Neural progenitor cell (in vitro differentiated cells): ENCODE data around the gene CAPZA1. TPM values are rescaled to one million over a fixed set of nuclear protein-coding genes. Genes with fewer than 3 reads are reported as not detected.

Experiments used
- DNase-seq: peaks from one replicate; pipeline ENCODE4 v3.0.0-alpha.2; 2016; ENCODE audit warnings: low spot score
- H2AFZ ChIP-seq: fragments of 200-600 bp; sonication (generic); replicated peaks from 2 replicates; pipeline ENCODE4 v1.6.1; 2016; ENCODE audit warnings: antibody characterized with exemption
- H3F3A ChIP-seq: fragments of 200-600 bp; sonication (generic); 2 replicates; pipeline ENCODE4 v1.6.1; 2016; ENCODE audit warnings: antibody characterized with exemption, low read depth
- H3K27ac ChIP-seq: fragments of 200-600 bp; sonication (generic); 2 replicates; pipeline ENCODE4 v1.5.1; 2016; ENCODE audit warnings: mild to moderate bottlenecking
- H3K27me3 ChIP-seq: fragments of 200-600 bp; sonication (generic); 2 replicates; pipeline ENCODE4 v1.6.1; 2016; ENCODE audit warnings: mild to moderate bottlenecking, moderate library complexity
- H3K36me3 ChIP-seq: fragments of 200-600 bp; sonication (generic); 2 replicates; pipeline ENCODE4 v1.5.1; 2016
- H3K4me1 ChIP-seq: fragments of 200-600 bp; sonication (generic); 2 replicates; pipeline ENCODE4 v1.6.1; 2016; ENCODE audit warnings: mixed run types
- H3K4me2 ChIP-seq: fragments of 200-600 bp; sonication (generic); 2 replicates; pipeline ENCODE4 v1.6.1; 2016
- H3K4me3 ChIP-seq: fragments of 200-600 bp; sonication (generic); 2 replicates; pipeline ENCODE4 v1.5.1; 2016
- H3K79me2 ChIP-seq: fragments of 200-600 bp; sonication (generic); 2 replicates; pipeline ENCODE4 v1.6.1; 2016; ENCODE audit warnings: low read depth
- H3K9ac ChIP-seq: fragments of 200-600 bp; sonication (generic); 2 replicates; pipeline ENCODE4 v1.6.1; 2016
- H3K9me3 ChIP-seq: fragments of 200-600 bp; sonication (generic); 2 replicates; pipeline ENCODE4 v1.5.1; 2016; ENCODE audit warnings: low read depth
- H4K20me1 ChIP-seq: fragments of 200-600 bp; sonication (generic); 2 replicates; pipeline ENCODE4 v1.6.1; 2016; ENCODE audit warnings: low read depth
- H3K27ac Mint-ChIP-seq: 3 replicates; pipeline ENCODE4 v1.8.0; 2021; ENCODE audit warnings: mixed read lengths
- H3K27me3 Mint-ChIP-seq: 2 replicates; pipeline ENCODE4 v1.8.0; 2022; ENCODE audit warnings: low read depth, mild to moderate bottlenecking, inconsistent platforms, moderate library complexity, mixed read lengths; ENCODE audit not compliant: insufficient read depth
- H3K36me3 Mint-ChIP-seq: 3 replicates; pipeline ENCODE4 v1.8.0; 2021; ENCODE audit warnings: mixed read lengths
- H3K4me1 Mint-ChIP-seq: 3 replicates; pipeline ENCODE4 v1.8.0; 2021; ENCODE audit warnings: mixed read lengths
- H3K4me3 Mint-ChIP-seq: 3 replicates; pipeline ENCODE4 v1.8.0; 2021; ENCODE audit warnings: mild to moderate bottlenecking, moderate library complexity, mixed read lengths
- H3K9me3 Mint-ChIP-seq: 3 replicates; pipeline ENCODE4 v1.8.0; 2020; ENCODE audit warnings: mixed read lengths
- EZH2 ChIP-seq: fragments of 200-600 bp; sonication (generic); IDR thresholded peaks from 2 replicates; pipeline ENCODE4 v1.6.1; 2017; ENCODE audit warnings: antibody characterized with exemption, mild to moderate bottlenecking, moderate library complexity
- EZH2phosphoT487 ChIP-seq: fragments of 200-600 bp; sonication (generic); IDR thresholded peaks from 2 replicates; pipeline ENCODE4 v1.6.1; 2017; ENCODE audit warnings: antibody characterized with exemption
- total RNA-seq: library from RNA; depleted of rRNA; stranded (reverse); fragments of >200 nt; gene quantifications from 2 replicates; pipeline ENCODE4 v1.2.3, GENCODE V29; 2015; ENCODE audit warnings: low replicate concordance
- TF ChIP-seq, protein P1 (sequence below): fragments of 200-600 bp; sonication (generic); IDR thresholded peaks from 2 replicates; pipeline ENCODE4 v1.5.1; 2017; ENCODE audit warnings: antibody characterized with exemption, mild to moderate bottlenecking

CAPZA1 gene
- total RNA-seq, 1 donor from 2014 or later, result 218 TPM

DNA sequence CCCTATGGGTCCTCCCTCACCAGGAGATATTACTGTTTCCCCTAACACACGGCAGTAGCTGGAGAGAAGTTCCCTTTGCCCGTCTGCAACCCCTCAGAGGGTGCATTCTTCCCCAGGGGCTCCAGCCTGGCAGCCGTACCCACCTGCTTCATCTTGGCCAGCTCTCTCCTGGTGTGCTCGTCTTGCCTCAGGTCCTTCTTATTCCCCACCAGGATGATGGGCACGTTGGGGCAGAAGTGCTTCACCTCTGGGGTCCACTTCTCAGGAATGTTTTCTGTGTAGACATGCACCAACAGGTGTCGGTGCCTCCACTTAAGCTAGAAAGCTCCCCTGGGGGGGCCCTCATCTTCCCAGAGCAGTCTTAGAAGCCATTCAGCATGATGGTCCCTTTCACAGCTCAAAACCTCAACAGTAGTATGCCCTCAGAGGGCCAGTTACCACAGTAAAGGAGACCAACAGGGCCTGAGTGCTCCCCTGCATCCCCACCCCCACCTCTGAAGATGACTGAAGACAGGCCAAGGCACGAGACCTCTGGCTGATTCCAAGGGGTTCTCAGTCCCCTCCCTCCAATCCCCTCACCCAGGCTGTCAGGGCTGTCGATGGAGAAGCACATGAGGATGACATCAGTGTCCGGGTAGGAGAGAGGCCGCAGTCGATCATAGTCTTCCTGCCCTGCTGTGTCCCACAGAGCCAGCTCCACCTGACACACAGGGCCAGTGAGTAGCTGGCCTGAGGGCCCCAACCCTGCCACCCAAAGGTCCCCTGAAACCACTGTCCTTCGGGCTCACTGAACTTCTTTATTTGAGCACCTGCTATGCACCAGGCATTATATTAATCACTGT is 83.0 kb downstream of the CAPZA1 start:
- Histone ChIP-seq H3K4me2 (no peak overlapping the region), H3K4me3 (no peak overlapping the region), H3K36me3 (no peaks in the 10 kb centered on the region), H3F3A (peaks cover 11% of the 10 kb centered on the region), H3K9ac (no peak overlapping the region), H3K4me1 (peaks cover 21% of the 10 kb centered on the region), H4K20me1 (peaks cover 30% of the 10 kb centered on the region), H3K27me3 (peaks cover 9% of the 10 kb centered on the region), H3K9me3 (no peaks in the 10 kb centered on the region), H3K79me2 (no peaks in the 10 kb centered on the region), H2AFZ (no peak overlapping the region), H3K27ac (no peak overlapping the region)
- Mint-ChIP-seq H3K4me1 (peaks cover 68% of the 10 kb centered on the region), H3K36me3 (peaks cover 21% of the 10 kb centered on the region), H3K27ac (peak overlapping the region; percentile 9), H3K9me3 (no peaks in the 10 kb centered on the region), H3K27me3 (peaks cover 25% of the 10 kb centered on the region), H3K4me3 (peak overlapping the region; percentile 38)
- no peak for DNase-seq
- TF ChIP-seq, protein P1, sequence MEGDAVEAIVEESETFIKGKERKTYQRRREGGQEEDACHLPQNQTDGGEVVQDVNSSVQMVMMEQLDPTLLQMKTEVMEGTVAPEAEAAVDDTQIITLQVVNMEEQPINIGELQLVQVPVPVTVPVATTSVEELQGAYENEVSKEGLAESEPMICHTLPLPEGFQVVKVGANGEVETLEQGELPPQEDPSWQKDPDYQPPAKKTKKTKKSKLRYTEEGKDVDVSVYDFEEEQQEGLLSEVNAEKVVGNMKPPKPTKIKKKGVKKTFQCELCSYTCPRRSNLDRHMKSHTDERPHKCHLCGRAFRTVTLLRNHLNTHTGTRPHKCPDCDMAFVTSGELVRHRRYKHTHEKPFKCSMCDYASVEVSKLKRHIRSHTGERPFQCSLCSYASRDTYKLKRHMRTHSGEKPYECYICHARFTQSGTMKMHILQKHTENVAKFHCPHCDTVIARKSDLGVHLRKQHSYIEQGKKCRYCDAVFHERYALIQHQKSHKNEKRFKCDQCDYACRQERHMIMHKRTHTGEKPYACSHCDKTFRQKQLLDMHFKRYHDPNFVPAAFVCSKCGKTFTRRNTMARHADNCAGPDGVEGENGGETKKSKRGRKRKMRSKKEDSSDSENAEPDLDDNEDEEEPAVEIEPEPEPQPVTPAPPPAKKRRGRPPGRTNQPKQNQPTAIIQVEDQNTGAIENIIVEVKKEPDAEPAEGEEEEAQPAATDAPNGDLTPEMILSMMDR, result no peak
- TF ChIP-seq EZH2phosphoT487 (no peak), EZH2 (no peak)

DNA sequence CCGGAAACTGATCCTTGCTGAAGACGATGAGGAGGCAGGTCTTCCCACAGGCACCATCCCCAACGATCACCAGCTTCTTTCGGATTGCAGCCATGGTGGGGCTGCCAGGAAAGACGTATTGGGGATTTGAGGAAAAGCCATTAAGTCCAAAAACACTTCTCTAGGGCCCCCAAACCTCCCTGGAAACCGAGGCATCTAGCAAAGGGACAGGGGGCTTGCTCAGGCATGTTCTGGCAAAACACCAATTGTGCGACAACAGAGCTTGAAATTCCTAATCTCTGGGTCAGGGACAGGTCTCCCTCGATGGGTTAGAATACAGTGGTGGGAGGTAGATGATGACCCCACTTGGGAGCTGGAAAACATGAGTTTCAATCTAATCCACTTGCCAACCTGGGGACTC is 84.1 kb downstream of the CAPZA1 start:
- no peak overlapping the region for H3K27ac Mint-ChIP-seq
- H2AFZ ChIP-seq, result no peak overlapping the region
- H3K27ac ChIP-seq, result no peak overlapping the region
- peaks cover 24% of the 10 kb centered on the region for H3K4me1 ChIP-seq
- H3K4me2 ChIP-seq, result no peak overlapping the region
- H3K36me3 ChIP-seq, result no peaks in the 10 kb centered on the region
- TF ChIP-seq, protein P1, result no peak
- no peak for TF ChIP-seq EZH2phosphoT487
- TF ChIP-seq EZH2, result no peak
- no peaks in the 10 kb centered on the region for H3K9me3 Mint-ChIP-seq
- H3K9me3 ChIP-seq, result no peaks in the 10 kb centered on the region
- H3F3A ChIP-seq, result peaks cover 14% of the 10 kb centered on the region
- H3K4me3 Mint-ChIP-seq, result peak overlapping the region; percentile 82
- no peak overlapping the region for H3K9ac ChIP-seq
- no peaks in the 10 kb centered on the region for H3K79me2 ChIP-seq
- peaks cover 19% of the 10 kb centered on the region for H3K36me3 Mint-ChIP-seq
- no peak for DNase-seq
- H4K20me1 ChIP-seq, result peaks cover 26% of the 10 kb centered on the region
- H3K4me3 ChIP-seq, result no peak overlapping the region
- peaks cover 73% of the 10 kb centered on the region for H3K4me1 Mint-ChIP-seq
- H3K27me3 Mint-ChIP-seq, result peaks cover 27% of the 10 kb centered on the region
- H3K27me3 ChIP-seq, result peaks cover 19% of the 10 kb centered on the region

- peaks cover 24% of the 10 kb centered on the region for H3K4me1 ChIP-seq
- TF ChIP-seq, protein P1, result no peak
- no peak for TF ChIP-seq EZH2phosphoT487
- TF ChIP-seq EZH2, result no peak
- H3K79me2 ChIP-seq, result no peaks in the 10 kb centered on the region
- peaks cover 11% of the 10 kb centered on the region for H3K36me3 Mint-ChIP-seq
- H2AFZ ChIP-seq, result no peak overlapping the region
- peaks cover 14% of the 10 kb centered on the region for H3F3A ChIP-seq
- H3K27me3 ChIP-seq, result peaks cover 27% of the 10 kb centered on the region
- H3K9me3 ChIP-seq, result no peaks in the 10 kb centered on the region
- peaks cover 25% of the 10 kb centered on the region for H3K27me3 Mint-ChIP-seq
- peaks cover 24% of the 10 kb centered on the region for H4K20me1 ChIP-seq
- H3K4me1 Mint-ChIP-seq, result peaks cover 70% of the 10 kb centered on the region
- no peak overlapping the region for H3K27ac Mint-ChIP-seq
- no peak for DNase-seq
- no peak overlapping the region for H3K9ac ChIP-seq
- H3K9me3 Mint-ChIP-seq, result no peaks in the 10 kb centered on the region
- no peaks in the 10 kb centered on the region for H3K36me3 ChIP-seq
- peak overlapping the region; percentile 82 for H3K4me3 Mint-ChIP-seq
- no peak overlapping the region for H3K27ac ChIP-seq
- peak overlapping the region; percentile 38 for H3K4me3 ChIP-seq
- peak overlapping the region; percentile 99 for H3K4me2 ChIP-seq
These were observed 84.8 kb downstream of the CAPZA1 start for GRCh38 chr1:112704391-112704933.
